NCI-H1417 treated with DMSO at 0.1 percent for 48 hours (cell line): ENCODE measurements around the gene RUSF1.

Source experiments
- DNase-seq: peaks from one replicate; lab custom pipeline; 2025; lab: John Stamatoyannopoulos, UW

Gene RUSF1

GRCh38 chr16:31471241-31471874 is 36.8 kb downstream of the RUSF1 start:
- DNase-seq = no peak

DNA sequence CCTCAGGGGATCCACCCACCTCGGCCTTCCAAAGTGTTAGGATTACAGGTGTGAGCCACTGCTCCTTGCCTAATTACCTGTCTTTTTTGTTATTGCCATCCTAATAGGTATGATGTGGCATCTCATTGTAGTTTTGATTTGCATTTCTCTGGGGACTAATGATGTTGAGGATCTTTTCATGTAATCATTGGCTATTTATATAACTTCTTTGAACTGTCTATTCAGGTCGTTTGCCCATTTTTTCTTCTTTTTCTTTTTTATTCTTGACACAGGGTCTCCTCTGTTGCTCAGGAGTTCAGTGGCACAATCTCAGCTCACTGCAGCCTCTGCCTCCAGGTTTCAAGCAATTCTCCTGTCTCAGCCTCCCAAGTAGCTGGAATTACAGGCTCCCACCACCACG is 37.6 kb downstream of the RUSF1 start:
- no peak for DNase-seq

DNA sequence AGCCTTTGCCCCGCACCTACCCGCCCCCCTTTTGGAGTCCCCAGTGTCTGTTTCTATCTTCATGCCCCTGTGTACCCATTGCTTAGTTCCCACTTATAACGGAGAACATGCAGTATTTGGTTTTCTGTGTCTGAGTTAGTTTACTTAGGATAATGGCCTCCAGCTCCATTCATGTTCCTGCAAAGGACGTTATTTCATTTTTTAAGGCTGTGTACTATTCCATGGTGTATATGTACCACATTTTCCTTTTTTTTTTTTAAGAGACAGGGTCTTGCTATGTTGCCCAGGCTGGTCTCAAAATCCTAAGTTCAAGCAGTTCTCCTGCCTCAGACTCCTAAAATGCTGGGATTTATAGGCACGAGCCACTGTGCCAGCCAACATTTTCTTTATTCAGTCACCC is 40.3 kb downstream of the RUSF1 start:
- DNase-seq = no peak

- DNase-seq = no peak
These were observed 40.9 kb downstream of the RUSF1 start for GRCh38 chr16:31467151-31467773.

DNA sequence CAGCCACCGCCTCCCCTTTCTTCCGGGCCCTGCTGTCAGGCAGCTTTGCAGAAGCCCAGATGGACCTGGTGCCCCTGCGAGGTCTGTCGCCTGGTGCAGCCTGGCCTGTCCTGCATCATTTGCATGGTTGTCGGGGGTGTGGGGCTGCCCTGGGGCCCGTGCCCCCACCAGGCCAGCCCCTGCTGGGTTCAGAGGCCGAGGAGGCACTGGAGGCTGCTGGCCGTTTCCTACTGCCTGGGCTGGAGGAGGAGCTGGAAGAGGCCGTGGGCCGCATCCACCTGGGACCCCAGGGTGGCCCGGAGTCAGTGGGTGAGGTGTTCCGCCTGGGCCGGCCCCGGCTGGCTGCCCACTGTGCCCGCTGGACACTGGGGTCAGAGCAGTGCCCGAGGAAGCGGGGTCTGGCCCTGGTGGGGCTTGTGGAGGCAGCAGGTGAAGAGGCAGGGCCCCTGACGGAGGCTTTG is 41.8 kb downstream of the RUSF1 start:
- DNase-seq = no peak

DNA sequence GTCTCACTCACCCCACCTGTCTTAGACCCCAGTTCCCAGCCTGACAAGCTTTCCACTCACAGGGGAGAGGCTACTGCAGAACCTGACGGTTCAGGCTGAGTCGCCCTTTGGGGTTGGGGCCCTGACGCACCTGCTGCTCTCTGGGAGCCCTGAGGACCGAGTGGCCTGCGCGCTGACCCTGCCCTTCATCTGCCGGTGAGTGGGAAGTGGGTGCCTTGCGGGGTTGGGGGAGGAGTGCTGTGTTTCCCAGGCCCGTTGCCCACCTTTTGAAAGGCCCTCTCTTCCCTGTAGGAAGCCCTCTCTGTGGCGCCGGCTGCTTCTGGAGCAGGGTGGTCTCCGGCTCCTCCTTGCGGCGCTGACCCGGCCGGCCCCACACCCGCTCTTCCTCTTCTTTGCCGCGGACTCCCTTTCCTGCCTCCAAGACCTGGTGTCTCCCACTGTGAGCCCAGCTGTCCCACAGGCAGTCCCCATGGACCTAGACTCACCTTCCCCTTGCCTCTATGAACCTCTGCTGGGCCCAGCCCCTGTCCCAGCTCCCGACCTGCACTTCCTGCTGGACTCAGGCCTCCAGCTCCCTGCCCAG is 42.3 kb downstream of the RUSF1 start:
- no peak for DNase-seq

DNA sequence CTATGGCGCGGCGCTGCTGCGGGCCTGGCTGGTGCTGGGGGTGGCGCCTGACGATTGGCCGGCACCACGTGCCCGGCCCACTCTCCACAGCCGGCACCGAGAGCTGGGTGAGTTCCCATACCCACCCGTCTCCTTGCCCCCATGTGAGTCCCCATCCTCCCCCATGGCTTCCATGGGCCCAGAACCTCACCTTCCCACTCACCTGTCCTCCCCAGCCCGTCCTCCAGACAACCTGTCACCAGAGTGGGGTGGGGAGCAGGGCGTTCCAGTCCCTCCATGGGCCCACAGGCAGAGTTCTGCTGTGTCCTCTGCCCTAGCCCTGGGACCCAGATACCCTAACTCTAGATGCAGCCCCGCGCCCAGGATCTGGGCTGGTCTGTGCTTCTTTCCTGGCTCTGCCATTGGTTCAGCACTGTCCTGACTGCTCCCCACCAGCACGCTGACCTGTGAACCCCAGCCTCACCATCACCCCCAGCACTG is 43.4 kb downstream of the RUSF1 start:
- no peak for DNase-seq

DNA sequence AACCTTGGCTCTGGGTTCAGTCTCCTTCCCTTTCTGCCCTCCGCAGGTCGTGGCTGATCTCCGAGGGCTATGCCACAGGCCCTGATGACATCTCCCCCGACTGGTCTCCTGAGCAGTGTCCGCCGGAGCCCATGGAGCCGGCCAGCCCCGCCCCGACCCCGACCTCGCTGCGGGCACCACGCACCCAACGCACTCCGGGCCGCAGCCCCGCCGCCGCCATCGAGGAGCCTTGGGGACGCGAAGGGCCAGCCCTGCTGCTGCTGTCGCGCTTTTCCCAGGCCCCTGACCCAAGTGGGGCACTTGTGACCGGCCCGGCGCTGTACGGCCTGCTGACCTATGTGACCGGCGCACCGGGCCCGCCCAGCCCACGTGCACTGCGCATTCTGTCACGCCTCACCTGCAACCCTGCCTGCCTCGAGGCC is 43.8 kb downstream of the RUSF1 start:
- DNase-seq = no peak

GRCh38 chr16:31461921-31462804 is 46.0 kb downstream of the RUSF1 start:
- no peak for DNase-seq

DNA sequence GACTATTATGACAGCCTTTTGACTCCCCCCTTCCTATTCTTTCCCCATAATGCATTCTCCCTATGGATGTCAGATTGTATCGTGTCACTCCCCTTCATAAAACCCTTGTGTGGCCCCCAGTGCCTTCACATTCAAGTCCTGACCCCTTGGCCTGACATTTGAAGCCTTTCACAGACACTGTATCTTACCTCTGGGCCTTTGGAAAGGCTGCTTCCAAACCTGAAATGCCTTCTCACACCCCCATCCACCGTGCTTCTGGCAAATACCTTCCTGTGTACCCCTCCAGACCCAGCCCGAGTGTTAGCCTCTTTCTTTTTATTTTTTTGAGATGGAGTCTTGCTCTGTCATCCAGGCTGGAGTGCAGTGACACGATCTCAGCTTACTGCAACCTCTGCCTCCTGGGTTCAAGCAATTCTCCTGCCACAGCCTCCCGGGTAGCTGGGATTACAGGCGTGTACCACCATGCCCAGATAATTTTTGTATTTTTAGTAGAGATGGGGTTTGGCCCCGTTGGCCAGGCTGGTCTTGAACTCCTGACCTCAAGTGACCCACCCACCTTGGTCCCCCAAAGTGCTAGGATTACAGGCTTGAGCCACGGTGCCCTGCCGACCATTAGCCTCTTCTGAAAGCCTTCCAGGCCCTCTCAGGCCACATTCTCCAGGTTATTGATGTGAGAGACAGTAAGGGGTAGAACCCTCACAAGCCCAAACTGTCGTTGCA is 46.8 kb downstream of the RUSF1 start:
- no peak for DNase-seq

GRCh38 chr16:31460582-31461002 is 47.6 kb downstream of the RUSF1 start:
- DNase-seq = no peak

GRCh38 chr16:31459687-31460581 is 48.3 kb downstream of the RUSF1 start:
- DNase-seq = peak; percentile 87

DNA sequence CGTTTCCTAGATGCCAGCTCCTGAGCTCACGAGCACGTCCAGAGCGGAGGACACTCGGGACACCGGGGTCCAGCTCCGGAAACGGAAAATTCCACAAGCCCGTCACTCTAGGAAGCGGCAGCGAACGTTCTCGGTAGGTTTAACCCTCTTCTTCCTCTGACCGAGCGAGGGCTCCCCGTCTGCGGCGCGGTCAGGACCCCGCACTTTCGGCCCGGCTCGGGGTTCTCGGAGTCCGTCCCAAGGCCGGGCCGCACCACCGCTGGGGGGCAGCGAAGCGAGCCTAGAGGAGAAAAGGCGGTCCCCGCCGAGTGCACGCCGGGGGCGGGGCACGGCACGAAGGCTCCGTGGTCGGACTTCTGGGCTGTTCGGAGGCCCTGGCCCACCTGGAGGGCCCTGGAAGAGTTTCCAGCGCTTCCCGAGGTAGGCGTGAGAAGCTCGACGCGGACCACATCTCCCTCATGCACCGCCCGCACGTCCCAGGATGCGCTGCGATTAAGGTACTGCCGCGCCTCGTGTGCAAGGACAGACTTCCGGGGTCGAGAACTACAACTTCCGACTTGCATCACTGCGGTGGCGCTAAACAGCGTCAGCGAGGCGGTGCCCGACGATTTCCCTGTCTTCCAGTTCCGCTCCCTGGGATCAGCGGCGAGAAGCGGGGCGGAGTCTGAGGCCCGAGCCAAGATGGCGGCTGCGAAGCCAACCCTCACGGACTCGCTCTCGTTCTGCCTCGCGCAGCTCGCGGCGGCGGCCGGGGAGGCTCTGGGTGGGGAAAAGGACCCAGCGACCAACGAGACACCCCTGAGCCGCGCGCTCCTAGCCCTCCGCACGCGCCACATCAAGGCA is 49.1 kb downstream of the RUSF1 start, which contains the start of gene ARMC5:
ARMC5 (plus strand) TSS at position 658 of the 843 bp plus-strand sequence; CDS start at position 682, 24 bp downstream.
- peak; percentile 79 for DNase-seq

GRCh38 chr16:31458073-31458843 is 49.9 kb downstream of the RUSF1 start:
- no peak for DNase-seq

DNA sequence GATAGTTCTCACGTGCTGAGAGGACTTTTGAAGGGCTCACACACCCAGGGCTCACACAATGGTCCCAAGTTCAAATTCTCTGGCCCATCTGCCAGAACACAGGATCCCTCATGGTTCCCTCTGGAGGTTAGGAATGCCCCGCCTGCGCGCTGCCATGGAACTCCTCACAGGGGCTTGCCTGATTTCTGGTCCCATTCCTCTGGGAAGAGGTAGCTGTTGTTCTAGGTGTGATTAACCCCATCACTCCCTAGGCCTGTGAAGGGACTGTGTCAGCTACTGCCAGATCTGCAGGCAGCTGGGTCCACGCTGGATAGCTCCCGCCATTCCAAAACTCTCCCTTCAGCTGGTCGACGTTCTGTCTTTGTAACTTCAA is 51.2 kb downstream of the RUSF1 start:
- no peak for DNase-seq

GRCh38 chr16:31455601-31456314 is 52.4 kb downstream of the RUSF1 start:
- no peak for DNase-seq

DNA sequence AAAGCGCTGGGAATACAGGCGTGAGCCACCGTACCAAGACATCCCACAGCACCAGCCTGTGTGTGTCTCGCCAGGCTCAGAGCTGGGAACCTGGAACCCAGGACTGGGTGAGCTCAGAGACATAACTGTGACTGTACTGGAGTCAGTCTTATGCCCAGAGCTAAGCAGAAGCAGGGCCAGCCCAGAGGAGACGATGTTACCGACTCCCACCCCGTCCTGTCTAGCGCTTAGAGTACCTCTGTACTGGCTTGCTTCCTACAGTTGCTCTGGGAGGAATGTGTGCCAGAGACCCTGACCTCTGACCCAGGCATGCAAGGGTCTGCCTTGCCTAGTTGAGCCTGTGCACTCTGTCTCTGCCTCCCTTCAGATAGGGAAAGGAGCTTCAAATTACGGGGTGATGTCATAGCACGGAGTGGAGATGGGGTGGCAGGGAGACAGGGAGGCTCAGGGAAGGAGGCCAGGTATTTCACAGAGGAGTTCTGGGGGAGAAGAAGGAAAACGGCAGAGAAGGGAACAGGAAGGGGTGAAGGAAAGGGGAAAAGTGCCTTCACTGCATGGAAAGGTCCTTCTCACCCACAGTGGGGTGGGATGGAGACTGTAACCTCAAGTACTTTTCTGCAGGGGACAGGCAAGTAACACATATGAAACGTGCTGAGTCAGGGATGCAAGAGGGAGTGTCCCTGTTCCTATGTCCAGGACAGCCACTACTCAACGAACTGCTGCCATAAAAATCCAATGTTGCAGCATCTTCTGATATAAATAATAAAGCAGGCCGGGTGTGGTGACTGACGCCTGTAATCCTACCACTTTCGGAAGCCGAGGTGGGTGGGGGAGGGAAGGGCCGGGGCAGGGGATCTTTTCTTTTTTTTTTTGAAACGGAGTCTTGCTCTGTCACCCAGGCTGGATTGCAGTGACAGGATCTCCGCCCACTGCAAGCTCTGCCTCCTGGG is 54.7 kb downstream of the RUSF1 start:
- no peak for DNase-seq
